HG03565 (cell line): Measurements from ENCODE around the gene PLAC8.
"Not testable (repeated sequence)": the region's sequence is repeated elsewhere in the genome, so short reads cannot be mapped to it uniquely, and the experiment has no call there.

ENCODE experiments used
- ATAC-seq: cut with Tn5 transposase; IDR thresholded peaks from one replicate; pipeline ENCODE4 v1.9.1; 2021; ENCODE audit warnings: mild to moderate bottlenecking, moderate library complexity; ENCODE audit not compliant: unreplicated experiment

PLAC8 gene

DNA sequence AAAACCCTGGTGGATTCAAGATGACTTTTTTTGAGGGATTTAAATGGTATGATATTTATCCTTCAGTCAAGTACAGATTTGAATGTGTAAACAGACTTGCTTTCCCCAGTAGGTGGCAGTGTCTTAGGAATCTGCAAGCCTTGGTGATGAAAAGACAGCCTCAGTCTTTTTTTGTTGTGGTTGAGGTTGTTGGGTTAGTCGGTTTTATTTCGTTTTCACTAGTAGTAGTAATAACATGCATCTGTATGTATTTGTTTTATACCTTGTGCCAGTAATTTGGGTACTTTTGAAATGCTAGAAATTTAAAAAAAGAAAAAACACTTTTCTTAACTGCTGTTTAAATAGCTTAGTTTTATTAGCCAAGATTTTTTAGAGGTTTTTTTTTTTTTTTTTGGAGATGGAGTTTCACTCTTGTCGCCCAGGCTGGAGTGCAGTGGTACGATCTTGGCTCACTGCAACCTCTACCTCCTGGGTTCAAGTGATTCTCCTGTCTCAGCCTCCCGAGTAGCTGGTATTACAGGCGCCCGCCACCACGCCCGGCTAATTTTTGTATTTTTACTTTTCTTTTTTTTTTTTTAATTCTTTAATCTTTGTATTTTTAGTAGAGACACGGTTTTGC is 40.3 kb downstream of the PLAC8 start:
- peak; percentile 83 for ATAC-seq

DNA sequence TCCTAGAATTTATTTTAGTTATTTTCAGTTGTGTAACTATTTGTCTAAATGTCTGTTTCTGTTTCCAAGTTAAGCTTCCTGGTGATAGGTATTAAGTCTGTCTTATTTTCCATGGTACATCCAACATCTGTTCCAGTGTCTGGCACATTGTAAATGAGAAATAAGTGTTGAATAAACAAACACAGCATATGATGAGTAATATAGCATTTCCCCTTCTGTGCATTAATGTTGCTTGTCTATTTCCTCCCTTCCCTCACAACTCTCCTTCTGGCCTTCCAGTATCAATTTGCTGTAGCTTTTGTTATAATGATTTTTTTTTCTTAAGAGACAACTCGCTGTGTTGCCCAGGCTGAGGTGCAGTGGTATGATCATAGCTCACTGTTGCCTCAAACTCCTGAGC is 43.4 kb downstream of the PLAC8 start:
- no peak for ATAC-seq

DNA sequence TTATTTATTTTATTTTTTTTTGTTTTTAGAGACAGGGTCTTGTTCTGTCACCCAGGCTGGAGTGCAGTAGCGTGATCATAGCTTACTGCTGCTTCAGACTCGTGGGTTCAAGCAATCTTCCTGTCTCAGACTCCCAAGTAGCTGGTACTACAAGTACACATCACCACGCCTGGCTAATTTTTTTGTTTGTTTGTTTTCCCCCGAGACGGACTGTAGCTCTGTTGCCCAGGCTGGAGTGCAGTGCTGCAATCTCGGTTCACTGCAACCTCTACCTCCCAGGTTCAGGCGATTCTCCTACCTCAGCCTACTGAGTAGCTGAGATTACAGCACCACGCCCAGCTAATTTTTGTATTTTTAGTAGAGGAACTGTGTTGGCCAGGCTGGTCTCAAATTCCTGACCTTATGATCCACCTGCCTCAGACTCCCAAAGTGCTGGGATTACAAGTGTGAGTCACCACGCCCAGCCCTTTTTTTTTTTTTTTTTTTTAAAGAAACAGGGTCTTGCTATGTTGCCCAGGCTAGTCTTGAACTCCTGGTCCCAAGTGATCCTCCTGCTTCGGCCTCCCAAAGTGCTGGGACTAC is 47.4 kb downstream of the PLAC8 start:
- ATAC-seq = no peak

DNA sequence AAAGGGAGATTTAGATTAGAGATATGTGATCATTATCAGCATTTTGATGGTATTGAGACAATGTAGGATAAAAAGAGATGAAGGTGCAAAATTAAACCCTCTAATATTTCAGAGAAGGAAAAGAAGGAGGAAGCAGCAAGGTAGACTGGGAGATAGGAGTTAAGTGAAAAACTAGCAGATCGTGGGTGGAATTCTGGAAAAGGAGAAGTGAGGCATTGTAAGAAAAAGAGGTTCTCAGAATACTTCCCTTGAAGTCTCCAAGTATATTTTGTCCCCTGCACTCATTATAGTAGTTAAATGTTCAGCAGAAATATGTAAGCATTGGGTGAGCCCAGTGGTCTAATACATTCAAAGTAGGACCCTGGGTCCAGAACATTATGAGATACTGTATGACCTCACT is 49.3 kb downstream of the PLAC8 start:
- no peak for ATAC-seq

DNA sequence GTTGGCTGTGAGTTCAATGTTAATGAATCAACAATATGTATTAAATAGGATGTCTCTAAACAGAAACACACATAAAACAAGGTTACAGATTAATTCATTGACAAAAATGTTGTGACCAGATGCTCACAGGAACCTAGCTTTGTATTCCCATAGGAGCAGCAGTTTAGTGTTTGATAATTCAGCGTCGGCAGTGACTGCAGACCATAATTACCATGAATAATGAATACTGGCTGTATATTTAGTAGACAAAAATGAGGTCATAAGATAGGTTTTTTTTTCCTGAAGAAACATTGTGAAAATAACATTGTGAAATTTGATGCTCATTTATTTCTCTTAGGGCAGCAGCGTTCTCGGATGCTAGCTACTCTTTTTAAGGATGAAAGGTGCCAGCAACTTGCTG is 51.8 kb downstream of the PLAC8 start:
- ATAC-seq = no peak

DNA sequence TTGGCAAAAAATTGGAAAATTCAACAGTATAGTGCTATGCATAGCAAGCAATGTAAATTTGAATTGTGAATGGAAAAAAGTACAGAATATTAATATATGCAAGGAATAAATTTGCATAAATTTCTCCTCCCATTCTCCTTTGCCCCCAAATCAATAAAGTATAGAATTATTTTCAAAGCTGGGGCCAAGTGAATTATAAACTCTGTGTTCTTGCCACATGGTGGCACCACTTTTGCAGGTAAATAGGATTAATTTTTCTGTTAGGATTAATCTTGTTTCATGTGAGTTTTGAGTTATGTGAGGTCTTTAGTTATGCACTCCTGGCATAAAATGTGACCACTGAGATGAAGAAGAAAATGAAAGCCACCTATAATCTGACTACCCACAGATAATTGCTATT is 59.6 kb downstream of the PLAC8 start:
- no peak for ATAC-seq

DNA sequence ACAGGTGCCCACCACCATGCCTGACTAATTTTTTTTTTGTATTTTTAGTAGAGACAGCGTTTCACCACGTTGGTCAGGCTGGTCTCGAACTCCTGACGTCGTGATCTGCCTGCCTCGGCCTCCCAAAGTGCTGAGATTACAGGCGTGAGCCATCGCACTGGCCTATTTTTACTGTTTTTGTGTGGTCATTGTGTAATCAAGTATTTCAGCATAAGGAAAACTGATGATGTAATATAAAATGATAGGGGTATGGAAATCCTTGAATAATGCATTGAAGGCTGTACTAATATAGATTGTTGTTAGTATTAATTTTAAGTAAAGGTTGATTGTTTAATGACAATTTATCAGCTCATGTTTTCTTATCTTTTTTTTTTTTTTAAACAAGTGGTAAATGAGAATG is 65.7 kb downstream of the PLAC8 start:
- not testable (repeated sequence) for ATAC-seq

DNA sequence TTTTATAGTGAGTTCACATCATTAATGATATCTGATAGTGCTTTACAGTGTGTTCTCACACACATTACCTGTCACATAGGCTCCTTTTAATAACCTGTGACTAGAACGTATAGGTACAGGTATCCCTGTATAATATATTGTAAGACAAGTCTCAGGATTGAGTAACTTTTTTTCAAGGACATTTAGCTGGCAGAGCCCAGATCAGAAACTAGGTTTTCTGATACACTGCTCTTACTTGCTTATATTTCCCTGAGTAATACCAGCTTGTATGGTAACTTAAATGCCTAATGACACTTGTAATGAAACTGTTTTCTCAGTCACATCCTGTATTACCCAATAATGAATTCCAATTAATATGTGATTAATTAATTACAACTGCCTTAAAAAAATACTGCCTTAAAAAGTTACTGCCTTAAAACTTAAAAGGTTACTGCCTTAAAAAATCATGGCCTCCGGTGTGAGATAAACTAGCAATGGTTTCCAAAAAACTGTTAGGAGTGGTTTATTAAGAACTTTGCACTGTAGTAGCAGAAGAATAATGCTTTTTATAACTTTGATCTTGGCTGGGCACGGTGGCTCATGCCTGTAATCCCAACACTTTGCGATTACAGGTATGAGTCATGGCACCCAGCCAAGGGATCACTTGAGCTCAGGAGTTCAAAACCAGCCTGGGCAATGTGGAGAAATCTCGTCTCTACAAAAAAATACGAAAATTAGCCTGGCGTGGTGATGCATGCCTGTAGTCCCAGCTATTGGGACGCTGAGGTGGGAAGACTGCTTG is 67.6 kb downstream of the PLAC8 start:
- ATAC-seq = no peak

DNA sequence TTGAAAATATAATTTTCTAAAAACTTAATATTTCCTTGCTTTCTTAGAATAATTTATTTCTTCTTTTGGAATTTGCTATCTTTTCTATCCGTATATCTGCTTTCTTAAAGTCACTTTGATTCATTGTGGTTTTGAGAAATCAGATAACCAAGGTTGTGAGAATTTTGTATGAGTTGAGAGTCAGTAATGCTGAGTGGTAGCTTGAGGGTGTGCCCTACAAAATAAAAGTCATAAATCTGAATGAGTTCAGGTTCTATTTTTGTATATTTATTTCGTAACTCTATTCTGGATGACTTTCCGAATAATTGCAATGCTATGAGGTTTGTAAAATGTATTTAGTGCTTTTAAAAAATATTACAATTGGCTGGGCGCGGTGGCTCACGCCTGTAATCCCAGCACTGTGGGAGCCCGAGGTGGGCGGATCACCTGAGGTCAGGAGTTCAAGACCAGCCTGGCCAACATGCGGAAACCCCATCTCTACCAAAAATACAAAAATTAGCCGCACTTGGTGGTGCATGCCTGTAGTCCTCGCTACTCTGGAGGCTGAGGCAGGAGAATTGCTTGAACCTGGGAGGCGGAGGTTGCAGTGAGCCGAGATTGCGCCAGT is 70.6 kb downstream of the PLAC8 start:
- ATAC-seq = no peak

DNA sequence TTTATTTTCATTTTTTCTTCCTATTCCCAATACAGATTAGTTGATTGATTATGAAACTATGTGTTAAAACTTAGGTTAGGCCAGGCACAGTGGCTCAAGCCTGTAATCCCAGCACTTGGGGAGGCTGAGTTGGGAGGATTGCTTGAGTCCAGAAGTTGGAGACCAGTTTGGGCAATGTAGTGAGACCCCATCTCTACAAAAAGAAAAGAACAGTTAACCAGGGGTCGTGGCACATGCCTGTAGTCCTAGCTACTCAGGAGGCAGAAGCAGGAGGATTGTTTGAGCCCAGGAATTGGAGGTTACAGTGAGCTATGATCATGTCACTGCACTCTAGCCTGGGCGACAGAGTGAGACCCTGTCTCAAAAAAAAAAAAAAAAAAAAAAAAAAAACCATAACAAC is 71.4 kb downstream of the PLAC8 start:
- not testable (repeated sequence) for ATAC-seq

DNA sequence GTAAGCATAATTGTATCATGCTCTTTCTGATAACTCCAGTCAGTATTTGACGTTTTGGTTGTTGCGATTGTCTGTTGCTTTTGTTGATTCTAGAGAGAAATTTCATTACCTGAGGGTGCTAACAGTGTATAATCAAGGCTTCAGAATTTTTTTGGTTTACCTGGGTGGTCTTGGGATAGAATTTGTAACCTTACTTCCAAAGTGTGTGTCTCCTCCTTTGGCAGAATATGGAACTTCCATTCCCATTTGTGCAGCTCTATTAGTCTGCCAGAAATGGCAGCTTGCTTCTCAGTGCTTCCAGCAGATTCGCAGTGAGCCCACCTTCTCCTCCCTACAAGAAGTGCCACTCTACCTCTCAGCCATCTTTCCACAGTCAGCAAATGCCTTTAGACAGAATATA is 74.3 kb downstream of the PLAC8 start:
- no peak for ATAC-seq
